Natural killer cell (primary cell): Measurements from ENCODE around the gene WDR47. TPM values are rescaled to one million over a fixed set of nuclear protein-coding genes. Genes with fewer than 3 reads are reported as not detected.

Experiments used
- ATAC-seq, 3 donors: fragments of 150-1000 bp in 2 of 3; fragments of 200-7000 bp in 1 of 3; cut with Tn5 transposase; 1 replicate in 1 of 3; 2 replicates in 2 of 3; pipeline ENCODE4 v1.10.0; 2021; ENCODE audit warnings: mild to moderate bottlenecking in 2 of 3, moderate library complexity in 2 of 3
- DNase-seq, 2 donors: peaks; one replicate each; pipeline versions ENCODE4 v3.0.0 to v3.0.0-alpha.2; 2013 to 2021; ENCODE audit warnings: mixed read lengths in 1 of 2
- H3K27ac ChIP-seq: one replicate; pipeline ENCODE4 v1.5.1; 2013; ENCODE audit warnings: mild to moderate bottlenecking, low read length
- H3K27me3 ChIP-seq: one replicate; pipeline ENCODE4 v1.6.1; 2013; ENCODE audit warnings: low read length; ENCODE audit not compliant: control insufficient read depth, insufficient read depth
- H3K36me3 ChIP-seq: one replicate; pipeline ENCODE4 v1.6.1; 2013; ENCODE audit warnings: low read length; ENCODE audit not compliant: control insufficient read depth, insufficient read depth
- H3K4me1 ChIP-seq: one replicate; pipeline ENCODE4 v1.6.1; 2013; ENCODE audit warnings: low read length; ENCODE audit not compliant: control insufficient read depth, insufficient read depth
- H3K4me3 ChIP-seq: one replicate; pipeline ENCODE4 v1.5.1; 2013; ENCODE audit warnings: low read length
- H3K9me3 ChIP-seq: one replicate; pipeline ENCODE4 v1.6.1; 2013; ENCODE audit warnings: low read length; ENCODE audit not compliant: control insufficient read depth, insufficient read depth
- H3K27ac Mint-ChIP-seq, 2 donors: one replicate each; pipeline ENCODE4 v1.8.0; 2022; ENCODE audit warnings: mild to moderate bottlenecking in 2 of 2, mixed read lengths in 2 of 2, moderate library complexity in 1 of 2
- H3K27me3 Mint-ChIP-seq, 2 donors: one replicate each; pipeline ENCODE4 v1.8.0; 2022; ENCODE audit warnings: low read depth in 2 of 2, mixed read lengths in 2 of 2
- H3K36me3 Mint-ChIP-seq: one replicate; pipeline ENCODE4 v1.8.0; 2022; ENCODE audit warnings: mixed read lengths
- H3K4me1 Mint-ChIP-seq, 2 donors: one replicate each; pipeline ENCODE4 v1.8.0; 2022; ENCODE audit warnings: mixed read lengths in 2 of 2
- H3K4me3 Mint-ChIP-seq: one replicate; pipeline ENCODE4 v1.8.0; 2022; ENCODE audit warnings: mild to moderate bottlenecking, moderate library complexity, mixed read lengths
- H3K9me3 Mint-ChIP-seq, 2 donors: one replicate each; pipeline ENCODE4 v1.8.0; 2022; ENCODE audit warnings: mixed read lengths in 2 of 2
- CTCF ChIP-seq: fragments of 200-600 bp; IDR thresholded peaks from one replicate; pipeline ENCODE4 v1.8.0; 2022; ENCODE audit warnings: antibody characterized with exemption
- WGBS: methylation state at CpG from one replicate; pipeline ENCODE4 v1.1.7; 2013; ENCODE audit warnings: missing lambda C conversion rate; ENCODE audit not compliant: insufficient coverage; 5-methylcytosine and 5-hydroxymethylcytosine counted together
- intact Hi-C: fragments of 100-400 bp; cut with micrococcal nuclease; formaldehyde crosslinking; loops from one replicate; pipeline ENCODE4 v1.14.2; 2022
- total RNA-seq, 4 donors: library from RNA; stranded (reverse); fragments of 120-200 nt in 1 of 4; gene quantifications; one replicate each; pipeline versions ENCODE4 v1.2.3 to v1.2.4, GENCODE V29; 2013 to 2022

Gene WDR47
- 10 to 100 TPM; 15.7 to 21.3 (median 17.2) TPM for total RNA-seq
- total RNA-seq (2013), result 14.9 TPM

- peak within 1 kb of the TSS; percentile 79 to 90 for H3K27ac Mint-ChIP-seq
- H3K36me3 Mint-ChIP-seq, result no peaks in the 10 kb centered on the region
- peak within 1 kb of the TSS; percentile 91 for H3K4me3 Mint-ChIP-seq
- H3K27me3 ChIP-seq, result no peaks in the 10 kb centered on the region
- no peaks in the 10 kb centered on the region for H3K36me3 ChIP-seq
- H3K27me3 Mint-ChIP-seq, result no peaks in the 10 kb centered on the region
- TF ChIP-seq CTCF, result no peak
- peaks cover 14% of the 10 kb centered on the region in 2 donors for H3K4me1 Mint-ChIP-seq
- ATAC-seq, result peak; percentile 96 to 99 (median 97)
- under 1% methylated on average over 90 of the region's 90 CpGs for WGBS
- H3K9me3 ChIP-seq, result no peaks in the 10 kb centered on the region
- intact Hi-C loops, result loop anchor here (1.0 to 5.0 kb wide), 6 partner anchors 33 to 350 kb away; partner anchors contain the start of genes CLCC1, ELAPOR1, PRPF38B and TMEM167B
- peak within 1 kb of the TSS; percentile 82 for H3K27ac ChIP-seq
- peaks cover 13% of the 10 kb centered on the region for H3K4me1 ChIP-seq
- H3K9me3 Mint-ChIP-seq, result no peaks in the 10 kb centered on the region
- peak within 1 kb of the TSS; percentile 90 for H3K4me3 ChIP-seq
- peak; percentile 95 to 98 for DNase-seq
These were observed at the start of gene WDR47 for GRCh38 chr1:109041621-109042468. TSS of gene WDR47 (minus strand) at chr1:109042102. CDS start at chr1:109023512, 18,590 bp downstream.

- intact Hi-C loops, result loop anchor here (5.0 kb wide), 2 partner anchors 49 to 344 kb away; partner anchors contain the start of genes STXBP3 and WDR47
- no peaks in the 10 kb centered on the region for H3K36me3 Mint-ChIP-seq
These were observed 49.4 kb upstream of the WDR47 start for GRCh38 chr1:109091078-109091838.

More at GRCh38 chr1:109091078-109091838, 49.4 kb upstream of the WDR47 start:
- peak overlapping the region; percentile 94 to 96 for H3K27ac Mint-ChIP-seq
- no peak for TF ChIP-seq CTCF
- H3K4me3 Mint-ChIP-seq, result peak overlapping the region; percentile 93
- no peak for DNase-seq
- H3K4me3 ChIP-seq, result peak overlapping the region; percentile 91
- no peaks in the 10 kb centered on the region for H3K9me3 Mint-ChIP-seq
- peak overlapping the region; percentile 97 for H3K27ac ChIP-seq
- peaks cover 28% of the 10 kb centered on the region in 2 donors for H3K4me1 Mint-ChIP-seq
- H3K27me3 ChIP-seq, result no peaks in the 10 kb centered on the region
- H3K36me3 ChIP-seq, result peaks cover 23% of the 10 kb centered on the region
- H3K9me3 ChIP-seq, result no peaks in the 10 kb centered on the region
- peaks cover 20% of the 10 kb centered on the region for H3K4me1 ChIP-seq
- no peaks in the 10 kb centered on the region for H3K27me3 Mint-ChIP-seq
- peak; percentile 17 to 33 (median 18) for ATAC-seq
- WGBS, result 2% methylated on average over 12 of the region's 13 CpGs
